ENCODE results near the gene MYT1. TPM values are rescaled to one million over a fixed set of nuclear protein-coding genes. Genes with fewer than 3 reads are reported as not detected.

MYT1 gene
- polyA plus RNA-seq, 1 of the 3 experiments (the other 2 are of a cell fraction): 0.10 TPM

DNA sequence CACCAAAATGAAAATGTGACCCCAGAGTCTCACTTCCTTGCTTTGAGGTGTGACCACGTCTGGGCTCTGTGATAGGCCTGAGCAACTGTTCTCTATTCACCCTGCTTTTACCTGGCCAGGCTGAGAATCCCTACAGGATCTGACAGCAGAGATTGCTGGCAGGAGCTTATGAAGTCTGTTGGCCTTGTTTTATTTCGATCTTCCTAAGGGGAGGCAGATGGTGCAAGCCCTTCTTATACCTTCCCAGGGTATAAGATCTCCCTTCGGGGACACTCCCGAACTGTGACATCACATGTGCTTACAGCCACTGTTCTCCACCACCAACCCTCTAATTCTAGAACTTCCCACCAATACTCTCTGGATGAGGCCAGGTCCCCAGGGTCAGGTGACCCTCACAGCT, 26.8 kb downstream of the MYT1 start:
- TF ChIP-seq TCF12 (IDR thresholded peaks at IDR 0.05): no peak
- TF ChIP-seq, protein P1, sequence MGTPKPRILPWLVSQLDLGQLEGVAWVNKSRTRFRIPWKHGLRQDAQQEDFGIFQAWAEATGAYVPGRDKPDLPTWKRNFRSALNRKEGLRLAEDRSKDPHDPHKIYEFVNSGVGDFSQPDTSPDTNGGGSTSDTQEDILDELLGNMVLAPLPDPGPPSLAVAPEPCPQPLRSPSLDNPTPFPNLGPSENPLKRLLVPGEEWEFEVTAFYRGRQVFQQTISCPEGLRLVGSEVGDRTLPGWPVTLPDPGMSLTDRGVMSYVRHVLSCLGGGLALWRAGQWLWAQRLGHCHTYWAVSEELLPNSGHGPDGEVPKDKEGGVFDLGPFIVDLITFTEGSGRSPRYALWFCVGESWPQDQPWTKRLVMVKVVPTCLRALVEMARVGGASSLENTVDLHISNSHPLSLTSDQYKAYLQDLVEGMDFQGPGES (IDR thresholded peaks at IDR 0.05; ENCODE audit: low read depth, low read length): no peak
- no peak for TF ChIP-seq FOXJ3 (CRISPR knock-in tag; IDR thresholded peaks at IDR 0.05)
- no peak for TF ChIP-seq NFIC (IDR thresholded peaks at IDR 0.05; ENCODE audit: borderline replicate concordance)
- no peak for TF ChIP-seq YY1 (IDR thresholded peaks at IDR 0.05; ENCODE audit: low read depth)
- no peak for TF ChIP-seq ELF1 (IDR thresholded peaks at IDR 0.05)
- POLR2A ChIA-PET: no interaction called here
- CTCF ChIA-PET: no interaction called here
- H3K4me2 ChIP-seq: no peak overlapping the region
- no peak overlapping the region for H3K9ac ChIP-seq
- H3K4me3 ChIP-seq (ENCODE audit: low read depth in 2 of 2, low read length in 1 of 2): no peak overlapping the region
- no peaks in the 10 kb centered on the region; the same call in 1 of the 2 replicates for H3K27me3 ChIP-seq (ENCODE audit: insufficient read depth)
- H3K36me3 ChIP-seq (replicated peaks in 1 of 2; ENCODE audit: control insufficient read depth in 1 of 2, insufficient read depth in 2 of 2, low read length in 1 of 2): no peaks in the 10 kb centered on the region
- no peak for DNase-seq
- no peaks in the 10 kb centered on the region for H4K20me1 ChIP-seq (ENCODE audit: insufficient read depth)
- no peaks in the 10 kb centered on the region for H3K9me2 ChIP-seq
- H2AFZ ChIP-seq (ENCODE audit: low read depth): no peak overlapping the region
- no peaks in the 10 kb centered on the region for H3K9me3 ChIP-seq
- peaks cover 0 to 20% of the 10 kb centered on the region in 2 experiments; a peak in 1 of 4 replicates for H3K4me1 ChIP-seq (ENCODE audit: control insufficient read depth in 1 of 2, insufficient read depth in 2 of 2, low read depth in 1 of 2, low read length in 1 of 2)
- H3F3A ChIP-seq (replicated peaks; ENCODE audit: insufficient read depth): peaks cover 8% of the 10 kb centered on the region
- no peak overlapping the region for H3K27ac ChIP-seq (ENCODE audit: low read depth in 2 of 2, low read length in 1 of 2)
- 40% methylated on average over 4 of the region's 4 CpGs for WGBS (ENCODE audit: low lambda C conversion rate)
- no peaks in the 10 kb centered on the region for H3K79me2 ChIP-seq (ENCODE audit: insufficient read depth)

DNA sequence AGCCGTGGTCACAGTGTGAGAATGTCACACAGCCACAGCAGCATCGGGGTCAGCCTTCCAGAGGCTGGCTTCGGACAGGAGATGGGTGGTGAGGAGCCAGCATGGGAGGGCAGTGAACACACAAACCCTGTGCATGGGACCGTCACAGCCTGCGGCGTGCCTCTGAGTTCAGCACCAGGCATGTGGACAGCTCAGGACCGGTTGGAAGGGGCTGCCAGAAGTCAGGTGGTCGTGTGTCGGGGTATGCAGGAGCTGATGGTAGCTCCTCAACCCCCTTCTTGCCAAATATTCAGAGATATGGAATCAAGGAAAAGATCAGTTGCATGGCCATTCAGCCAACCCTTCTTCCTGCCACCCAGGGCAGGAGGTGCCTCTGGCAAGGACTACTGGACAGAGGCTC, 28.2 kb downstream of the MYT1 start:
- H3F3A ChIP-seq (replicated peaks; ENCODE audit: insufficient read depth): no peaks in the 10 kb centered on the region
- TF ChIP-seq, protein P2, sequence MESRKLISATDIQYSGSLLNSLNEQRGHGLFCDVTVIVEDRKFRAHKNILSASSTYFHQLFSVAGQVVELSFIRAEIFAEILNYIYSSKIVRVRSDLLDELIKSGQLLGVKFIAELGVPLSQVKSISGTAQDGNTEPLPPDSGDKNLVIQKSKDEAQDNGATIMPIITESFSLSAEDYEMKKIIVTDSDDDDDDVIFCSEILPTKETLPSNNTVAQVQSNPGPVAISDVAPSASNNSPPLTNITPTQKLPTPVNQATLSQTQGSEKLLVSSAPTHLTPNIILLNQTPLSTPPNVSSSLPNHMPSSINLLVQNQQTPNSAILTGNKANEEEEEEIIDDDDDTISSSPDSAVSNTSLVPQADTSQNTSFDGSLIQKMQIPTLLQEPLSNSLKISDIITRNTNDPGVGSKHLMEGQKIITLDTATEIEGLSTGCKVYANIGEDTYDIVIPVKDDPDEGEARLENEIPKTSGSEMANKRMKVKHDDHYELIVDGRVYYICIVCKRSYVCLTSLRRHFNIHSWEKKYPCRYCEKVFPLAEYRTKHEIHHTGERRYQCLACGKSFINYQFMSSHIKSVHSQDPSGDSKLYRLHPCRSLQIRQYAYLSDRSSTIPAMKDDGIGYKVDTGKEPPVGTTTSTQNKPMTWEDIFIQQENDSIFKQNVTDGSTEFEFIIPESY (IDR thresholded peaks at IDR 0.05; ENCODE audit: borderline replicate concordance, low read depth): no peak
- TF ChIP-seq, protein P3, sequence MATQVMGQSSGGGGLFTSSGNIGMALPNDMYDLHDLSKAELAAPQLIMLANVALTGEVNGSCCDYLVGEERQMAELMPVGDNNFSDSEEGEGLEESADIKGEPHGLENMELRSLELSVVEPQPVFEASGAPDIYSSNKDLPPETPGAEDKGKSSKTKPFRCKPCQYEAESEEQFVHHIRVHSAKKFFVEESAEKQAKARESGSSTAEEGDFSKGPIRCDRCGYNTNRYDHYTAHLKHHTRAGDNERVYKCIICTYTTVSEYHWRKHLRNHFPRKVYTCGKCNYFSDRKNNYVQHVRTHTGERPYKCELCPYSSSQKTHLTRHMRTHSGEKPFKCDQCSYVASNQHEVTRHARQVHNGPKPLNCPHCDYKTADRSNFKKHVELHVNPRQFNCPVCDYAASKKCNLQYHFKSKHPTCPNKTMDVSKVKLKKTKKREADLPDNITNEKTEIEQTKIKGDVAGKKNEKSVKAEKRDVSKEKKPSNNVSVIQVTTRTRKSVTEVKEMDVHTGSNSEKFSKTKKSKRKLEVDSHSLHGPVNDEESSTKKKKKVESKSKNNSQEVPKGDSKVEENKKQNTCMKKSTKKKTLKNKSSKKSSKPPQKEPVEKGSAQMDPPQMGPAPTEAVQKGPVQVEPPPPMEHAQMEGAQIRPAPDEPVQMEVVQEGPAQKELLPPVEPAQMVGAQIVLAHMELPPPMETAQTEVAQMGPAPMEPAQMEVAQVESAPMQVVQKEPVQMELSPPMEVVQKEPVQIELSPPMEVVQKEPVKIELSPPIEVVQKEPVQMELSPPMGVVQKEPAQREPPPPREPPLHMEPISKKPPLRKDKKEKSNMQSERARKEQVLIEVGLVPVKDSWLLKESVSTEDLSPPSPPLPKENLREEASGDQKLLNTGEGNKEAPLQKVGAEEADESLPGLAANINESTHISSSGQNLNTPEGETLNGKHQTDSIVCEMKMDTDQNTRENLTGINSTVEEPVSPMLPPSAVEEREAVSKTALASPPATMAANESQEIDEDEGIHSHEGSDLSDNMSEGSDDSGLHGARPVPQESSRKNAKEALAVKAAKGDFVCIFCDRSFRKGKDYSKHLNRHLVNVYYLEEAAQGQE (IDR thresholded peaks at IDR 0.05; ENCODE audit: low read depth, low read length): peak; percentile 89
- H3K79me2 ChIP-seq (ENCODE audit: insufficient read depth): no peaks in the 10 kb centered on the region
- H3K36me3 ChIP-seq (replicated peaks in 1 of 2; ENCODE audit: control insufficient read depth in 1 of 2, insufficient read depth in 2 of 2, low read length in 1 of 2): no peaks in the 10 kb centered on the region
- ChIA-PET POLR2A (no interaction called here), CTCF (no interaction called here)
- no peaks in the 10 kb centered on the region; the same call in 1 of the 2 replicates for H3K27me3 ChIP-seq (ENCODE audit: insufficient read depth)
- H3K9ac ChIP-seq: no peak overlapping the region
- no peak overlapping the region for H3K27ac ChIP-seq (ENCODE audit: low read depth in 2 of 2, low read length in 1 of 2)
- no peaks in the 10 kb centered on the region for H3K9me3 ChIP-seq
- DNase-seq: no peak
- no peak overlapping the region for H2AFZ ChIP-seq (ENCODE audit: low read depth)
- no peak overlapping the region for H3K4me2 ChIP-seq
- no peak overlapping the region for H3K4me3 ChIP-seq (ENCODE audit: low read depth in 2 of 2, low read length in 1 of 2)
- WGBS (ENCODE audit: low lambda C conversion rate): 30% methylated on average over 2 of the region's 9 CpGs
- no peaks in the 10 kb centered on the region for H4K20me1 ChIP-seq (ENCODE audit: insufficient read depth)
- no peaks in the 10 kb centered on the region for H3K9me2 ChIP-seq
- peaks cover 0 to 20% of the 10 kb centered on the region in 2 experiments; a peak in 1 of 4 replicates for H3K4me1 ChIP-seq (ENCODE audit: control insufficient read depth in 1 of 2, insufficient read depth in 2 of 2, low read depth in 1 of 2, low read length in 1 of 2)
